OCI-LY3 (cell line): ENCODE data around the gene SFTA2.

ENCODE experiments used
- H2AFZ ChIP-seq: fragments of 200-600, 300-600 bp; shearing (Covaris generic); 2 replicates; pipeline ENCODE4 v1.6.0; 2014; ENCODE audit warnings: antibody characterized with exemption, low read depth, low read length
- H3K27ac ChIP-seq: fragments of 200-600, 300-600 bp; sonication (generic); 2 replicates; pipeline ENCODE4 v1.5.1; 2014; ENCODE audit warnings: mild to moderate bottlenecking, low read length, moderate library complexity, mixed read lengths
- H3K27me3 ChIP-seq: fragments of 200-600, 300-600 bp; sonication (generic); 2 replicates; pipeline ENCODE4 v1.6.1; 2014; ENCODE audit warnings: low read depth, low read length, mixed read lengths
- H3K36me3 ChIP-seq: fragments of 200-600, 300-600 bp; sonication (generic); replicated peaks from 2 replicates; pipeline ENCODE3; 2014; ENCODE audit warnings: low read depth, low read length, mixed read lengths
- H3K4me1 ChIP-seq: fragments of 300-600, 200-600 bp; sonication (generic); 2 replicates; pipeline ENCODE4 v1.6.1; 2014; ENCODE audit warnings: low read length, mixed read lengths
- H3K4me2 ChIP-seq: fragments of 200-600, 300-600 bp; sonication (generic); 2 replicates; pipeline ENCODE4 v1.6.1; 2014; ENCODE audit warnings: low read length, mixed read lengths
- H3K4me3 ChIP-seq: fragments of 300-600, 200-600 bp; sonication (generic); 2 replicates; pipeline ENCODE4 v1.5.1; 2014; ENCODE audit warnings: antibody characterized with exemption, mild to moderate bottlenecking, low read length, moderate library complexity
- H3K79me2 ChIP-seq: fragments of 300-600, 200-600 bp; shearing (Covaris generic); 2 replicates; pipeline ENCODE4 v1.6.1; 2014; ENCODE audit warnings: mild to moderate bottlenecking, low read length, mixed read lengths
- H3K9ac ChIP-seq: fragments of 300-600, 200-600 bp; shearing (Covaris generic); 2 replicates; pipeline ENCODE4 v1.6.0; 2014; ENCODE audit warnings: mild to moderate bottlenecking, low read length, moderate library complexity
- H3K9me3 ChIP-seq: fragments of 200-600, 300-600 bp; shearing (Covaris generic); 2 replicates; pipeline ENCODE4 v1.6.1; 2014; ENCODE audit warnings: low read length, mixed read lengths; ENCODE audit not compliant: insufficient read depth
- H4K20me1 ChIP-seq: fragments of 200-600, 300-600 bp; sonication (generic); 2 replicates; pipeline ENCODE4 v1.6.1; 2016; ENCODE audit warnings: low read length, mixed read lengths; ENCODE audit not compliant: insufficient read depth
- EZH2phosphoT487 ChIP-seq: fragments of 200-600 bp; shearing (Covaris generic); IDR thresholded peaks from 2 replicates; pipeline ENCODE4 v1.6.1; 2018; ENCODE audit warnings: antibody characterized with exemption, mixed run types, low read depth
- TF ChIP-seq, protein P1 (sequence below): fragments of 200-600, 300-600 bp; sonication (generic); IDR thresholded peaks from 2 replicates; pipeline ENCODE4 v1.5.1; 2014; ENCODE audit warnings: antibody characterized with exemption, low read length, low read depth

The SFTA2 gene

GRCh38 chr6:30881392-30882203, 50.4 kb downstream of the SFTA2 start:
- Histone ChIP-seq H3K36me3 (no peaks in the 10 kb centered on the region), H3K27ac (no peak overlapping the region), H3K4me3 (peak overlapping the region; percentile 26; the same call in 1 of the 2 replicates), H3K4me1 (peaks cover 38% of the 10 kb centered on the region), H3K9me3 (no peaks in the 10 kb centered on the region), H3K4me2 (peak overlapping the region; percentile 98), H3K79me2 (no peaks in the 10 kb centered on the region), H3K27me3 (no peaks in the 10 kb centered on the region; the same call in 1 of the 2 replicates), H2AFZ (no peak overlapping the region), H4K20me1 (no peaks in the 10 kb centered on the region), H3K9ac (no peak overlapping the region)
- no peak for TF ChIP-seq EZH2phosphoT487
- TF ChIP-seq, protein P1, sequence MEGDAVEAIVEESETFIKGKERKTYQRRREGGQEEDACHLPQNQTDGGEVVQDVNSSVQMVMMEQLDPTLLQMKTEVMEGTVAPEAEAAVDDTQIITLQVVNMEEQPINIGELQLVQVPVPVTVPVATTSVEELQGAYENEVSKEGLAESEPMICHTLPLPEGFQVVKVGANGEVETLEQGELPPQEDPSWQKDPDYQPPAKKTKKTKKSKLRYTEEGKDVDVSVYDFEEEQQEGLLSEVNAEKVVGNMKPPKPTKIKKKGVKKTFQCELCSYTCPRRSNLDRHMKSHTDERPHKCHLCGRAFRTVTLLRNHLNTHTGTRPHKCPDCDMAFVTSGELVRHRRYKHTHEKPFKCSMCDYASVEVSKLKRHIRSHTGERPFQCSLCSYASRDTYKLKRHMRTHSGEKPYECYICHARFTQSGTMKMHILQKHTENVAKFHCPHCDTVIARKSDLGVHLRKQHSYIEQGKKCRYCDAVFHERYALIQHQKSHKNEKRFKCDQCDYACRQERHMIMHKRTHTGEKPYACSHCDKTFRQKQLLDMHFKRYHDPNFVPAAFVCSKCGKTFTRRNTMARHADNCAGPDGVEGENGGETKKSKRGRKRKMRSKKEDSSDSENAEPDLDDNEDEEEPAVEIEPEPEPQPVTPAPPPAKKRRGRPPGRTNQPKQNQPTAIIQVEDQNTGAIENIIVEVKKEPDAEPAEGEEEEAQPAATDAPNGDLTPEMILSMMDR: no peak
